Neural progenitor cell (in vitro differentiated cells): Measurements from ENCODE around the gene AQR. TPM values are rescaled to one million over a fixed set of nuclear protein-coding genes. Genes with fewer than 3 reads are reported as not detected.

Experiments
- DNase-seq: peaks from one replicate; pipeline ENCODE4 v3.0.0-alpha.2; 2016; ENCODE audit warnings: low spot score
- H2AFZ ChIP-seq: fragments of 200-600 bp; sonication (generic); replicated peaks from 2 replicates; pipeline ENCODE4 v1.6.1; 2016; ENCODE audit warnings: antibody characterized with exemption
- H3F3A ChIP-seq: fragments of 200-600 bp; sonication (generic); 2 replicates; pipeline ENCODE4 v1.6.1; 2016; ENCODE audit warnings: antibody characterized with exemption, low read depth
- H3K27ac ChIP-seq: fragments of 200-600 bp; sonication (generic); 2 replicates; pipeline ENCODE4 v1.5.1; 2016; ENCODE audit warnings: mild to moderate bottlenecking
- H3K27me3 ChIP-seq: fragments of 200-600 bp; sonication (generic); 2 replicates; pipeline ENCODE4 v1.6.1; 2016; ENCODE audit warnings: mild to moderate bottlenecking, moderate library complexity
- H3K36me3 ChIP-seq: fragments of 200-600 bp; sonication (generic); 2 replicates; pipeline ENCODE4 v1.5.1; 2016
- H3K4me1 ChIP-seq: fragments of 200-600 bp; sonication (generic); 2 replicates; pipeline ENCODE4 v1.6.1; 2016; ENCODE audit warnings: mixed run types
- H3K4me2 ChIP-seq: fragments of 200-600 bp; sonication (generic); 2 replicates; pipeline ENCODE4 v1.6.1; 2016
- H3K4me3 ChIP-seq: fragments of 200-600 bp; sonication (generic); 2 replicates; pipeline ENCODE4 v1.5.1; 2016
- H3K79me2 ChIP-seq: fragments of 200-600 bp; sonication (generic); 2 replicates; pipeline ENCODE4 v1.6.1; 2016; ENCODE audit warnings: low read depth
- H3K9ac ChIP-seq: fragments of 200-600 bp; sonication (generic); 2 replicates; pipeline ENCODE4 v1.6.1; 2016
- H3K9me3 ChIP-seq: fragments of 200-600 bp; sonication (generic); 2 replicates; pipeline ENCODE4 v1.5.1; 2016; ENCODE audit warnings: low read depth
- H4K20me1 ChIP-seq: fragments of 200-600 bp; sonication (generic); 2 replicates; pipeline ENCODE4 v1.6.1; 2016; ENCODE audit warnings: low read depth
- H3K27ac Mint-ChIP-seq: 3 replicates; pipeline ENCODE4 v1.8.0; 2021; ENCODE audit warnings: mixed read lengths
- H3K27me3 Mint-ChIP-seq: 2 replicates; pipeline ENCODE4 v1.8.0; 2022; ENCODE audit warnings: low read depth, mild to moderate bottlenecking, inconsistent platforms, moderate library complexity, mixed read lengths; ENCODE audit not compliant: insufficient read depth
- H3K36me3 Mint-ChIP-seq: 3 replicates; pipeline ENCODE4 v1.8.0; 2021; ENCODE audit warnings: mixed read lengths
- H3K4me1 Mint-ChIP-seq: 3 replicates; pipeline ENCODE4 v1.8.0; 2021; ENCODE audit warnings: mixed read lengths
- H3K4me3 Mint-ChIP-seq: 3 replicates; pipeline ENCODE4 v1.8.0; 2021; ENCODE audit warnings: mild to moderate bottlenecking, moderate library complexity, mixed read lengths
- H3K9me3 Mint-ChIP-seq: 3 replicates; pipeline ENCODE4 v1.8.0; 2020; ENCODE audit warnings: mixed read lengths
- CTCF ChIP-seq: fragments of 200-600 bp; sonication (generic); IDR thresholded peaks from 2 replicates; pipeline ENCODE4 v1.5.1; 2017; ENCODE audit warnings: antibody characterized with exemption, mild to moderate bottlenecking
- EZH2 ChIP-seq: fragments of 200-600 bp; sonication (generic); IDR thresholded peaks from 2 replicates; pipeline ENCODE4 v1.6.1; 2017; ENCODE audit warnings: antibody characterized with exemption, mild to moderate bottlenecking, moderate library complexity
- EZH2phosphoT487 ChIP-seq: fragments of 200-600 bp; sonication (generic); IDR thresholded peaks from 2 replicates; pipeline ENCODE4 v1.6.1; 2017; ENCODE audit warnings: antibody characterized with exemption
- total RNA-seq: library from RNA; depleted of rRNA; stranded (reverse); fragments of >200 nt; gene quantifications from 2 replicates; pipeline ENCODE4 v1.2.3, GENCODE V29; 2015; ENCODE audit warnings: low replicate concordance

The AQR gene
- total RNA-seq, 1 donor from 2014 or later = 54.3 TPM

GRCh38 chr15:34942363-34942762 lies 27.2 kb downstream of the AQR start:
- Histone ChIP-seq H3K4me3 (no peak overlapping the region), H3K4me2 (no peak overlapping the region), H3K9ac (no peak overlapping the region), H3K9me3 (no peaks in the 10 kb centered on the region), H3K27ac (no peak overlapping the region), H3F3A (no peaks in the 10 kb centered on the region), H3K79me2 (no peaks in the 10 kb centered on the region), H3K27me3 (no peaks in the 10 kb centered on the region), H2AFZ (no peak overlapping the region), H4K20me1 (no peaks in the 10 kb centered on the region), H3K36me3 (peaks cover 12% of the 10 kb centered on the region), H3K4me1 (no peaks in the 10 kb centered on the region)
- H3K4me3 Mint-ChIP-seq = no peak overlapping the region
- DNase-seq = no peak
- H3K27me3 Mint-ChIP-seq = no peaks in the 10 kb centered on the region
- H3K36me3 Mint-ChIP-seq = peaks cover 7% of the 10 kb centered on the region
- TF ChIP-seq EZH2phosphoT487 (no peak), CTCF (no peak), EZH2 (no peak)
- no peak overlapping the region for H3K27ac Mint-ChIP-seq
- no peaks in the 10 kb centered on the region for H3K9me3 Mint-ChIP-seq
- H3K4me1 Mint-ChIP-seq = no peaks in the 10 kb centered on the region

GRCh38 chr15:34941831-34942230 lies 27.7 kb downstream of the AQR start:
- no peaks in the 10 kb centered on the region for H3K9me3 ChIP-seq
- H3K4me3 Mint-ChIP-seq = no peak overlapping the region
- TF ChIP-seq EZH2phosphoT487 = no peak
- TF ChIP-seq EZH2 = no peak
- TF ChIP-seq CTCF = no peak
- no peak overlapping the region for H3K4me3 ChIP-seq
- no peaks in the 10 kb centered on the region for H3K27me3 Mint-ChIP-seq
- DNase-seq = no peak
- no peaks in the 10 kb centered on the region for H3K27me3 ChIP-seq
- H3K4me2 ChIP-seq = no peak overlapping the region
- H4K20me1 ChIP-seq = no peaks in the 10 kb centered on the region
- no peaks in the 10 kb centered on the region for H3F3A ChIP-seq
- H3K79me2 ChIP-seq = no peaks in the 10 kb centered on the region
- H3K36me3 Mint-ChIP-seq = peaks cover 7% of the 10 kb centered on the region
- H3K9ac ChIP-seq = no peak overlapping the region
- no peak overlapping the region for H3K27ac ChIP-seq
- no peaks in the 10 kb centered on the region for H3K4me1 Mint-ChIP-seq
- H2AFZ ChIP-seq = no peak overlapping the region
- peaks cover 12% of the 10 kb centered on the region for H3K36me3 ChIP-seq
- no peaks in the 10 kb centered on the region for H3K9me3 Mint-ChIP-seq
- H3K4me1 ChIP-seq = no peaks in the 10 kb centered on the region
- no peak overlapping the region for H3K27ac Mint-ChIP-seq

GRCh38 chr15:34941185-34941698 lies 28.3 kb downstream of the AQR start:
- H2AFZ ChIP-seq = no peak overlapping the region
- no peak overlapping the region for H3K27ac ChIP-seq
- H3K27me3 ChIP-seq = no peaks in the 10 kb centered on the region
- H3K36me3 ChIP-seq = peaks cover 12% of the 10 kb centered on the region
- no peaks in the 10 kb centered on the region for H3F3A ChIP-seq
- no peak for TF ChIP-seq EZH2phosphoT487
- TF ChIP-seq EZH2 = no peak
- TF ChIP-seq CTCF = no peak
- no peak overlapping the region for H3K9ac ChIP-seq
- no peaks in the 10 kb centered on the region for H4K20me1 ChIP-seq
- Mint-ChIP-seq H3K36me3 (peaks cover 10% of the 10 kb centered on the region), H3K27me3 (no peaks in the 10 kb centered on the region), H3K4me1 (no peaks in the 10 kb centered on the region), H3K4me3 (no peak overlapping the region), H3K9me3 (no peaks in the 10 kb centered on the region), H3K27ac (no peak overlapping the region)
- no peak overlapping the region for H3K4me3 ChIP-seq
- H3K4me2 ChIP-seq = no peak overlapping the region
- no peaks in the 10 kb centered on the region for H3K4me1 ChIP-seq
- H3K79me2 ChIP-seq = no peaks in the 10 kb centered on the region
- H3K9me3 ChIP-seq = no peaks in the 10 kb centered on the region
- no peak for DNase-seq
